ENCODE data around the gene SYNJ1. TPM values are rescaled to one million over a fixed set of nuclear protein-coding genes. Genes with fewer than 3 reads are reported as not detected.

The SYNJ1 gene
- total RNA-seq, 1 donor from 2014 or later, result 12.9 TPM

- H3K79me2 ChIP-seq (ENCODE audit: insufficient read depth, low read length), result no peaks in the 10 kb centered on the region
- no peaks in the 10 kb centered on the region for H3K9me3 Mint-ChIP-seq (ENCODE audit: unreplicated experiment)
- peaks cover 6% of the 10 kb centered on the region for H4K20me1 ChIP-seq (ENCODE audit: insufficient read depth, low read length)
- no peak overlapping the region for H3K27ac ChIP-seq (ENCODE audit: low read depth, low read length)
- no peaks in the 10 kb centered on the region for H3K27me3 Mint-ChIP-seq (ENCODE audit: low read depth, unreplicated experiment)
- H3K4me1 Mint-ChIP-seq (ENCODE audit: low read depth, unreplicated experiment), result peaks cover 7% of the 10 kb centered on the region
- peaks cover 2% of the 10 kb centered on the region for H3K36me3 Mint-ChIP-seq (ENCODE audit: low read depth, unreplicated experiment)
- FAIRE-seq (no peak), DNase-seq (ENCODE audit: low read depth) (no peak)
- TF ChIP-seq EZH2 (IDR thresholded peaks at IDR 0.05; ENCODE audit: insufficient read depth, low read length) (no peak), CTCF (IDR thresholded peaks at IDR 0.05; ENCODE audit: insufficient read depth, low read depth, low read length) (no peak)
- H3K27me3 ChIP-seq (ENCODE audit: insufficient read depth, low read length), result no peaks in the 10 kb centered on the region
- H2AFZ ChIP-seq (ENCODE audit: low read depth, low read length), result no peak overlapping the region
- no peaks in the 10 kb centered on the region for H3K4me1 ChIP-seq (ENCODE audit: insufficient read depth, low read length)
- no peaks in the 10 kb centered on the region for H3K36me3 ChIP-seq (ENCODE audit: insufficient read depth, low read length)
- H3K4me3 Mint-ChIP-seq (ENCODE audit: unreplicated experiment), result no peak overlapping the region
- no peak overlapping the region for H3K4me3 ChIP-seq (ENCODE audit: insufficient read depth, low read depth, low read length)
- no peak overlapping the region for H3K27ac Mint-ChIP-seq (ENCODE audit: unreplicated experiment)
- H3K4me2 ChIP-seq (ENCODE audit: low read length), result no peak overlapping the region
- no peak overlapping the region for H3K9ac ChIP-seq (ENCODE audit: low read length)
- H3K9me3 ChIP-seq (ENCODE audit: insufficient read depth, low read depth, low read length), result no peaks in the 10 kb centered on the region
Observed at GRCh38 chr21:32712043-32712442, 15.8 kb downstream of the SYNJ1 start.

- H3K4me2 ChIP-seq (ENCODE audit: low read length), result no peak overlapping the region
- FAIRE-seq (no peak), DNase-seq (ENCODE audit: low read depth) (no peak)
- TF ChIP-seq CTCF (IDR thresholded peaks at IDR 0.05; ENCODE audit: insufficient read depth, low read depth, low read length) (no peak), EZH2 (IDR thresholded peaks at IDR 0.05; ENCODE audit: insufficient read depth, low read length) (no peak)
- no peak overlapping the region for H3K27ac ChIP-seq (ENCODE audit: low read depth, low read length)
- no peaks in the 10 kb centered on the region for H3K79me2 ChIP-seq (ENCODE audit: insufficient read depth, low read length)
- H2AFZ ChIP-seq (ENCODE audit: low read depth, low read length), result no peak overlapping the region
- Mint-ChIP-seq H3K27ac (ENCODE audit: unreplicated experiment) (no peak overlapping the region), H3K9me3 (ENCODE audit: unreplicated experiment) (no peaks in the 10 kb centered on the region), H3K4me3 (ENCODE audit: unreplicated experiment) (no peak overlapping the region), H3K27me3 (ENCODE audit: low read depth, unreplicated experiment) (no peaks in the 10 kb centered on the region), H3K36me3 (ENCODE audit: low read depth, unreplicated experiment) (peaks cover 2% of the 10 kb centered on the region), H3K4me1 (ENCODE audit: low read depth, unreplicated experiment) (peaks cover 10% of the 10 kb centered on the region)
- peaks cover 6% of the 10 kb centered on the region for H4K20me1 ChIP-seq (ENCODE audit: insufficient read depth, low read length)
- H3K4me3 ChIP-seq (ENCODE audit: insufficient read depth, low read depth, low read length), result no peak overlapping the region
- no peaks in the 10 kb centered on the region for H3K27me3 ChIP-seq (ENCODE audit: insufficient read depth, low read length)
- H3K9me3 ChIP-seq (ENCODE audit: insufficient read depth, low read depth, low read length), result no peaks in the 10 kb centered on the region
- H3K4me1 ChIP-seq (ENCODE audit: insufficient read depth, low read length), result no peaks in the 10 kb centered on the region
- H3K9ac ChIP-seq (ENCODE audit: low read length), result no peak overlapping the region
- no peaks in the 10 kb centered on the region for H3K36me3 ChIP-seq (ENCODE audit: insufficient read depth, low read length)
Observed at GRCh38 chr21:32710987-32711386, 16.8 kb downstream of the SYNJ1 start.

- no peak overlapping the region for H3K4me3 ChIP-seq (ENCODE audit: insufficient read depth, low read depth, low read length)
- TF ChIP-seq EZH2 (IDR thresholded peaks at IDR 0.05; ENCODE audit: insufficient read depth, low read length) (no peak), CTCF (IDR thresholded peaks at IDR 0.05; ENCODE audit: insufficient read depth, low read depth, low read length) (no peak)
- H3K9me3 ChIP-seq (ENCODE audit: insufficient read depth, low read depth, low read length), result no peaks in the 10 kb centered on the region
- no peak overlapping the region for H2AFZ ChIP-seq (ENCODE audit: low read depth, low read length)
- H3K9me3 Mint-ChIP-seq (ENCODE audit: unreplicated experiment), result no peaks in the 10 kb centered on the region
- no peak overlapping the region for H3K4me3 Mint-ChIP-seq (ENCODE audit: unreplicated experiment)
- H3K79me2 ChIP-seq (ENCODE audit: insufficient read depth, low read length), result no peaks in the 10 kb centered on the region
- no peak overlapping the region for H3K27ac ChIP-seq (ENCODE audit: low read depth, low read length)
- peaks cover 6% of the 10 kb centered on the region for H4K20me1 ChIP-seq (ENCODE audit: insufficient read depth, low read length)
- no peak overlapping the region for H3K27ac Mint-ChIP-seq (ENCODE audit: unreplicated experiment)
- no peak overlapping the region for H3K9ac ChIP-seq (ENCODE audit: low read length)
- peaks cover 2% of the 10 kb centered on the region for H3K36me3 Mint-ChIP-seq (ENCODE audit: low read depth, unreplicated experiment)
- no peaks in the 10 kb centered on the region for H3K36me3 ChIP-seq (ENCODE audit: insufficient read depth, low read length)
- H3K27me3 ChIP-seq (ENCODE audit: insufficient read depth, low read length), result no peaks in the 10 kb centered on the region
- H3K4me1 ChIP-seq (ENCODE audit: insufficient read depth, low read length), result no peaks in the 10 kb centered on the region
- H3K4me1 Mint-ChIP-seq (ENCODE audit: low read depth, unreplicated experiment), result peaks cover 14% of the 10 kb centered on the region
- H3K4me2 ChIP-seq (ENCODE audit: low read length), result no peak overlapping the region
- FAIRE-seq, result no peak
- H3K27me3 Mint-ChIP-seq (ENCODE audit: low read depth, unreplicated experiment), result no peaks in the 10 kb centered on the region
- no peak for DNase-seq (ENCODE audit: low read depth)
Observed at GRCh38 chr21:32710069-32710784, 17.6 kb downstream of the SYNJ1 start.

Measured in astrocyte (in vitro differentiated cells and primary cell).